Nephron progenitor cell (in vitro differentiated cells): ENCODE measurements around the gene CAMK2A.

Experiments used
- DNase-seq: peaks from one replicate; pipeline ENCODE4 v3.0.0; 2021
- H3K27ac Mint-ChIP-seq: 2 replicates; pipeline ENCODE4 v1.8.0; 2021; ENCODE audit warnings: mild to moderate bottlenecking, moderate library complexity, mixed read lengths
- H3K27me3 Mint-ChIP-seq: 2 replicates; pipeline ENCODE4 v1.8.0; 2021; ENCODE audit warnings: mild to moderate bottlenecking, low read depth, mixed read lengths; ENCODE audit not compliant: poor library complexity
- H3K36me3 Mint-ChIP-seq: 2 replicates; pipeline ENCODE4 v1.8.0; 2021; ENCODE audit warnings: low read depth, mixed read lengths
- H3K4me1 Mint-ChIP-seq: 2 replicates; pipeline ENCODE4 v1.8.0; 2021; ENCODE audit warnings: mixed read lengths
- H3K4me3 Mint-ChIP-seq: 2 replicates; pipeline ENCODE4 v1.8.0; 2021; ENCODE audit warnings: mild to moderate bottlenecking, moderate library complexity, mixed read lengths
- H3K9me3 Mint-ChIP-seq: 2 replicates; pipeline ENCODE4 v1.8.0; 2021; ENCODE audit warnings: mild to moderate bottlenecking, moderate library complexity, mixed read lengths
- TF ChIP-seq, protein P1 (sequence below): fragments of 200-600 bp; sonication (generic); IDR thresholded peaks from 2 replicates; pipeline ENCODE4 v1.5.0; 2021; ENCODE audit warnings: antibody characterized with exemption

The CAMK2A gene

DNA sequence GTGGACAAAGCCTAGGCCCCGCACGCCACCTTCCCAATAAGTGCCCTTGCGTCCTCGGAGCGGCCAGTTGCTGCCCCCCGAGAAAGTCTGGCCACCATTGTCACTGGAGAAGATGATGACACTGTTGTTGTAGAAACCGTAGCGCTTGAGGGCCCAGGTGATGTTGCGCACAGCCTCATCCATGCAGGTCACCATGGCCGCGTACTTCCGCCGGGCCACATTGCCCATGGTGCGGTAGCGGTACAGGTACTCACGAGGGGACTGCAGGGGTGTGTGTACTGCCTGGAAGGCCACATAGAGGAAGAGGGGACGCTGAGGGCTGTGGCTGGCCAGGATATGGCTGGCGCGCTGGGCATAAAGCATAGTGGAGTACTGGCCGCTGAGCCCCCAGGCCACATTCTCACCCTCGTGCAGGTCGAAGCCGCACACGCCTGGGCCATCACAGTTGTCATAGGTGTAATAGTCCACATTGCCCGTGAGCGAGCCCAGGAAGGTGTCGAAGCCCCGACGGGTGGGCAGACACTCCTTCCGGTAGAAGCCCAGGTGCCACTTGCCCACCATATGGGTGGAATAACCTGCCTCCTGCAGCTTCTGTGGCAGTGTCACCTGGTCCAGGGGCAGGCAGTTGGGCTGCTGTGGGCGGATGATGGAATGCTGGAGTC lies 8.5 kb upstream of the CAMK2A start:
- Mint-ChIP-seq H3K27ac (no peak overlapping the region), H3K36me3 (no peaks in the 10 kb centered on the region), H3K4me3 (no peak overlapping the region), H3K4me1 (peaks cover 48% of the 10 kb centered on the region), H3K9me3 (no peaks in the 10 kb centered on the region), H3K27me3 (peaks cover 15% of the 10 kb centered on the region)
- TF ChIP-seq, protein P1, sequence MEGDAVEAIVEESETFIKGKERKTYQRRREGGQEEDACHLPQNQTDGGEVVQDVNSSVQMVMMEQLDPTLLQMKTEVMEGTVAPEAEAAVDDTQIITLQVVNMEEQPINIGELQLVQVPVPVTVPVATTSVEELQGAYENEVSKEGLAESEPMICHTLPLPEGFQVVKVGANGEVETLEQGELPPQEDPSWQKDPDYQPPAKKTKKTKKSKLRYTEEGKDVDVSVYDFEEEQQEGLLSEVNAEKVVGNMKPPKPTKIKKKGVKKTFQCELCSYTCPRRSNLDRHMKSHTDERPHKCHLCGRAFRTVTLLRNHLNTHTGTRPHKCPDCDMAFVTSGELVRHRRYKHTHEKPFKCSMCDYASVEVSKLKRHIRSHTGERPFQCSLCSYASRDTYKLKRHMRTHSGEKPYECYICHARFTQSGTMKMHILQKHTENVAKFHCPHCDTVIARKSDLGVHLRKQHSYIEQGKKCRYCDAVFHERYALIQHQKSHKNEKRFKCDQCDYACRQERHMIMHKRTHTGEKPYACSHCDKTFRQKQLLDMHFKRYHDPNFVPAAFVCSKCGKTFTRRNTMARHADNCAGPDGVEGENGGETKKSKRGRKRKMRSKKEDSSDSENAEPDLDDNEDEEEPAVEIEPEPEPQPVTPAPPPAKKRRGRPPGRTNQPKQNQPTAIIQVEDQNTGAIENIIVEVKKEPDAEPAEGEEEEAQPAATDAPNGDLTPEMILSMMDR: no peak
- no peak for DNase-seq

DNA sequence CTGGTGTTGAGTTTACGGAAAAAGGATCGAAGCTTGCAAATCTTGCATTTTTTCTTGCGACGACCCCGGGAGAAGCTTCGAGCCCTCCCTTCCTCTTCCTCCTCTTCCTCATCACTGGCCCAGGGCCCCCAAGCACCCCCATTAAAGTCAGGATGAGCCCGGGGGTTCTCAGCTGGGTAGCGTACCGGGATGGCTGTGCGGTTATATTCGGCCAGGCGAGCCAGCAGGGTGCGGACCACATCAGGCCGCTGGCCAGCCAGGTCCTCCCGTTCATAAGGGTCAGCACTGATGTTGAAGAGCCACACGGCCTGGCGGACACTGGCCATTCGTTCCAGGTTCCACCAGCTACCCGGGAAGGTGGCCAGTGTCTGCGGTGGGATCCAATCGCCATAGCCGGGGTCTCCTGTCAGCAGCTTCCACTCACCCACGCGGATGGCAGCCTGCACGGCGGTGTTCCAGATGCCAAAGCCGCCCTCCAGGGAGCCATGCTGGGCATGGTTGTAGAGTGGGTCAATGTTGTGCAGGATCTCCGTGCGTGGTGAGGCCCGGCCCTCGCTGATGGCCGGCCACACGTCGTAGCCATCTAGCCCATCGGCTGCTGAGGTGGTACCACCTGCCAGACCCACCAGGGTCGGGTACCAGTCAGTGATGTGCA lies 7.8 kb upstream of the CAMK2A start:
- Mint-ChIP-seq H3K27me3 (peaks cover 15% of the 10 kb centered on the region), H3K9me3 (no peaks in the 10 kb centered on the region)

DNA sequence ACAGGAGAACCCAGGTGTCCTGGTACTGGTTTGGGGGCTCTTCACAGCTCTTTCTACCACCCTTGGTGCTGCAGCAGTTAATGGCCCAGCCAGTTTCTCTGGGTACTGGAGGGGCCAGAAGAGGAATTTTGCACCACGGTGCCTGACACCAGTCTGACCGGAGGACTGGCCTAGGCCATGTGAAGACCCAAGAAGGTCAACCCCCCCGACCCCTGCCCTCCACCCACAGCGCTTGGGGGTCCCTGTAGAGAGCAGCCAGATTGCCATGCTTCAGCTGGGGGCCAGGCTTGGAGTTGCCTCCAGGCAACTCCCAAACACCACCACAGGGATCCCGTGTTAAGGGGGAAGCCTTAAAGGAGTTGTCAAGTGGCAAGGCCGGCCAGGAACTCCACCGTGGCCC lies 6.9 kb upstream of the CAMK2A start:
- H3K36me3 Mint-ChIP-seq: no peaks in the 10 kb centered on the region
- no peak overlapping the region for H3K4me3 Mint-ChIP-seq
- peaks cover 11% of the 10 kb centered on the region for H3K27me3 Mint-ChIP-seq
- peaks cover 54% of the 10 kb centered on the region for H3K4me1 Mint-ChIP-seq
- no peaks in the 10 kb centered on the region for H3K9me3 Mint-ChIP-seq
- DNase-seq: no peak
- TF ChIP-seq, protein P1: no peak
- H3K27ac Mint-ChIP-seq: no peak overlapping the region

More for the DNA sequence above, 7.8 kb upstream of the CAMK2A start:
- DNase-seq: no peak
- Mint-ChIP-seq H3K4me3 (no peak overlapping the region), H3K4me1 (peaks cover 55% of the 10 kb centered on the region), H3K27ac (no peak overlapping the region), H3K36me3 (no peaks in the 10 kb centered on the region)
- TF ChIP-seq, protein P1: no peak

- Mint-ChIP-seq H3K27ac (no peak overlapping the region), H3K27me3 (peaks cover 8% of the 10 kb centered on the region), H3K4me3 (no peak overlapping the region), H3K9me3 (no peaks in the 10 kb centered on the region), H3K4me1 (peaks cover 48% of the 10 kb centered on the region), H3K36me3 (no peaks in the 10 kb centered on the region)
- no peak for DNase-seq
- TF ChIP-seq, protein P1: no peak
These were observed 6.3 kb upstream of the CAMK2A start for GRCh38 chr5:150295741-150296486.

DNA sequence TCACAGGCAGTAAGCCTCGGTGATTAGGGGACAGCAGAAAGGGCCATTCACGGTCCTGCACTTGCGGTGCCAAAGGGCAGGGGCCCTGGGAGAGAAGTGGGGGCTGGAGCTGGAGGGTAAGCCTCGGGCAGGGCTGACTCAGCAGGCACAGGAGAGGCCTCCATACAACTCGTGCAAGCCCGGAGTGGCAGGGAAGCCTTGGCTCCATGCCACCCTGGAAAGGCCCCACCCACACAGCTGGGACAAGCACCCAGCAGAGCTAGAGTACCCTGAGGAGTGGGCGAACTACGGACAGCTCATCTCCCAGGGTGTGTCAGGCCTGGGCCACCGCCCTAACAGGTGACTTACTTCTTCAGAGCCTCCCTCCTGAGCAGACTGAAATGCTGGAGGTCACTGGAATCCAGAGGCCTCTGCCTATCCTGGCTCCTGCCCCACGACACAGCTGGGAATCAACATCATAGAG lies 5.6 kb upstream of the CAMK2A start:
- H3K9me3 Mint-ChIP-seq: no peaks in the 10 kb centered on the region
- H3K4me3 Mint-ChIP-seq: no peak overlapping the region
- H3K27ac Mint-ChIP-seq: no peak overlapping the region
- peaks cover 41% of the 10 kb centered on the region for H3K4me1 Mint-ChIP-seq
- TF ChIP-seq, protein P1: no peak
- no peaks in the 10 kb centered on the region for H3K36me3 Mint-ChIP-seq
- no peak for DNase-seq
- H3K27me3 Mint-ChIP-seq: peaks cover 6% of the 10 kb centered on the region
